NCI-H2171 treated with DMSO at 0.1 percent for 48 hours (cell line): ENCODE data around the gene ERO1A.
A peak's percentile ranks its signal among the peaks of the same experiment; 100 is the strongest.

Source experiments
- DNase-seq: peaks from one replicate; lab custom pipeline; 2025; lab: John Stamatoyannopoulos, UW

ERO1A gene

DNA sequence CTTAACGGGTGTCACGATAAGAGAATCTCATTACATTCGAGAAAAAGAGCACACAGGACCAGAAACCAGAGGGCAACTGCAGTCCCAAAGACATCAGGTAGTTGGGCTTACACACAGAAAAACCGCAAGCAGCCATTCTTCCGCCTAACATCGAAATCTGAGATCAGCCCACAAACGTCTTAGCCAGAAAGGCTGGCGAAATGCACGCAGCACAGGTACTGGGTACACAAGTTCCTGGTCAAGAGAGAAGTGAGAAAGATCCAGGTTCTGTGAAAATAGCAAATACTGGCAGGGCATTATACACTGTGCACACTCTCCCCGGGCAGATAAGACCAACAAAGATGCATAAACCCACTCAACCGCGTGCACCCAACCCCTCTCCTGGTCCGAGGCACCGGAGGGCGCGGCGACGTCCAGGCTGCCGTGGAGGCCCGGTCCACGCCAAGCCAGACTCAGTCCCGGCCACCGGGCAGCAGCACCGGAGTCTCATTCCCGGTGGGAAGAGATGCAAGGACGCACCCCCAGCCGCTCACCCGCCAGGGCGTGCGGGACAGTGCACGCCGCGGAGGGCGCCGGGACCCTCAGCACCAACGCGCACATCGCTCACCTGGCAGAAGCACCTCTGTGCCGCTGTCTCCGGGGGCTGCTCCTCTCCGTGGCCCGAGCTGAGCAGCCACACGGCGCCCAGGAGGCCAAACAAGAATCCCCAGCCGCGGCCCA lies 437 bp downstream of the ERO1A start:
- peak; percentile 65 for DNase-seq

DNA sequence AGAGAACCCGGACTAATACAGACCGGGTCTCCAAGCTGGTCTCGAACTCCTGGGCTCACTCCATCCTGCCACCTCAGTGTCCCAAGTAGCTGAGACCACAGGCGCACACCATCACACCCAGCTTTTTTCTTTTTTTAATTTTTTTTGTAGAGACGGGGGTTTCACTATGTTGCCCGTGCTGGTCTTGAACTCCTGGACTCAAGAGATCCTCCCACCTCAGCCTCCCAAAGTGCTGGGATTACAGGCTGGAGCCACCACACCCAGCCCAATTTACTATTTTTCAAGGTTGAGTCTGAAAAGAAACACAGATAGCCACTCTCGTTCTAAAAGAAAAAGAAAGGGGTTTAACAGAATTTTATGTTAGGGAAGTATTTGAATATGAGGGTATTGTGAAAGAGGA lies 1.8 kb downstream of the ERO1A start:
- DNase-seq, result no peak

DNA sequence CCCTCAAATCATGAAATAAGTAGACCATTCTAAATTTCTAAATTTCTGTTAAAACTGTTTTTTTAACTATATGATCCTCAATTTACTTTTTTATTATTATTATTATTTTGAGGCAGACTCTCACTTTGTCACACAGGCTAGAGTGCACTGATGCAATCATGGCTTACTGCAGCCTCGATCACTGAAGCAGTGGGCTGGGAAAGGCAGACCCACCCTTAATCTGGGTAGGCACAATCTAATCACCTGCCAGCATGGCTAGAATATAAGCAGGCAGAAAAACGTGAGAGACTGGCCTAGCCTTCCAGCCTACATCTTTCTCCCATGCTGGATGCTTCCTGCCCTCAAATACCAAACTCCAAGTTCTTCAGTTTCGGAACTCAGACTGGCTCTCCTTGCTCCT lies 2.3 kb downstream of the ERO1A start:
- no peak for DNase-seq

DNA sequence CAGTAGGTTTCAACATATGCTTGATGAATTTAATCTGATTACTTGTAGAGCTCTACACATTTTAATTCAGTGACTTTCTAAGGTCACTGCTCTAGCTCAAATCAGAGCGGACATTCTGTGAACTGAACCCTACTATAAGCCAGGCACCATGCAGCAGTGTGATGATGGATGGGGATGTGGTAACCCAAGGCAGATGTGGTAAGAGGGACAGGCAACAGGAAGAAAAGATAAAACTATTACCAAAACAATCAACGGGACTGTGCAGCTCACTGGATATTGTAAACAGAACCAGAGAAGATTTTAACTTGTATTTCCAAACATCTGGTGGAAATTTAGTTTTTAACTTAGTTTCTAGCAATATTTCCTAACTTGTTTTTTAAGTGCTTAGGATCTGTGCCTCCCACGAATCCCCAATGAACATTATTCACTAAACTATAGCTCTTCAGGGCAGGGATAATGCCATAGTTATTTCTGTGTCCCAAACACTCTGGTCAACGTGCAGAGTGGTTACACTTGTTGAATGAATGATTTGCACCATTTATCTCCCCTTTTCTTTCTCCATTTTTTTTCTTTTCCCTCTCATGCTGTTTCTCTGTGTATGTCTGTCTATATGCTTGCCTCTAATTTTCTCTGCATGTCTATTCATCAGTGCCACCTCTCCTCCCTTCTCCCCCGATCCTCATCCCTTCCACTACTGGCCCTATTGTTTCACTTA lies 3.0 kb downstream of the ERO1A start:
- DNase-seq, result no peak

DNA sequence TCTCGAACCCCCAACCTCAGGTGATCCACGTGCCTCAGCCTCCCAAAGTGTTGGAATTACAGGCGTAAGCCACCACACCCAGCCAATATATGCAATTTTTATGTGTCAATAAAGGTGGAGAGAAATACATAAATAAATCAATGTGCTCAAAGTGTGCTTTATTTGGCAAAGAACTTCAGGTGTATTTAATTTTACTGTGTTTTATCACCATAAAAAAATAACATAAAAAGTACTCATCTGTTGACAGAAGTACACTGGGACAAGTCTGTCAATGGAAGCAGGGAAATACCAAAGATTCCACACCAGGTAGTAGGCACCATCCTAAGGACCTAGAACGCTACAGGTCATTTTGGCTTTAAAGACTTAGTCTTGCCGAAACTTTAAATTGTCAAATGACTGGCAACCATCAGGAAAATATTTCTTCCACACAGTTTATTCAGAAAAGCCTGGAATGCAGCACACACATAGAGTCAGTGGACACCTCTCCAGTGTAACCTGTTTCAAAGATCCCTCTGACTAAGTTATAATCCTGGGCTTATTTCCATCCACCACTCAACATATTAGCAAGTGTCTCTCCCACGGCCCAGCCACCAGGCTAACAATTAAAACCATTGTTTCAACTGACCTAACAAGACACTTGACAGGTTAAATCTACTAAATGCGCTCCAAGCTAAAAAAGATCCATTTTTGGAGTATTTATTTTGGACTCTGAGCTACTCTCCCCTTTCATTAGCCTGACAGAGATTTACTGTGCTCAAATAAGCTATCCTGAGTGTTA lies 4.2 kb downstream of the ERO1A start:
- no peak for DNase-seq

DNA sequence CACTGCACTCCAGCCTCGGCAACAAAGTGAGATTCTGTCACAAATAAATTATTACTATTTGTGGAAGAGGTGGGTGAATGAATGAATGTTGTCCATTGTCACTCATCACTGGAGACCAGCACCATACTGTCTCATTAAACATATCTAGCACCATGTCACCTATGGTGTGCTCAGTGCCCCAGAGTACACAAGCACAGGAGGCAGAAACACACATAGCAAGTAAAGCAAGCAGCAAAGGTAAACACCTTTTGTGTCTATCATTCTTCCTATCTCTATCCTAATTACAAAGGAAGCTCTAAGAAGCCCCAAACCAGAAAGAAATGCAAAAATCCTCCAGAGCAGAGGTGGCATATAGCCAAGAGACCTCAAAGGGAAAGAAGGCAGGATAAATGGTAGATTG lies 9.2 kb downstream of the ERO1A start:
- no peak for DNase-seq

DNA sequence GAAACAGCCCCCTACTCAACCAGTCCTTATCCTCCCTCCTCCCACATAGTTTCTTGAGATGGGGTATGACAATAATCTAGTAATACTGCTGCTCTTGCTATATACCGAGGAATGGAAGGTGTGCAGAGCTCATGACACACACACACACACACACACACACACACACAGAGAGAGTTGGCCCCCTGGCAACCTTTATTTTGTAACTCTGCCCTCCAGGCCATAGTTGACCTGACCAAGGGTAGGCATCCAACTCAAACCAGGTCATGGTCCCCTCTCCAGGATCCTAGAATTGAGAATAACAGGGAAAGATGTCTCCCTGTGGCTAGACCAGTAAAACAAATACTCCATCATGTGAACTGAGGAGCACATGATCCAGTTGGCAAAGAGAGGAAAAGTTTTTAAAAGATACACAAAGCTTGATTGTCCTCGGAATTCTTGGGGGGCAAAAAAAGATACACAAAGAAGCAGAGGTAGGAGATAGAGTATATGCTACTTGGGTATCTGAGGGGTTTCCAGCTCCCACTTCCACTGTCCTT lies 11.3 kb downstream of the ERO1A start:
- DNase-seq, result no peak

DNA sequence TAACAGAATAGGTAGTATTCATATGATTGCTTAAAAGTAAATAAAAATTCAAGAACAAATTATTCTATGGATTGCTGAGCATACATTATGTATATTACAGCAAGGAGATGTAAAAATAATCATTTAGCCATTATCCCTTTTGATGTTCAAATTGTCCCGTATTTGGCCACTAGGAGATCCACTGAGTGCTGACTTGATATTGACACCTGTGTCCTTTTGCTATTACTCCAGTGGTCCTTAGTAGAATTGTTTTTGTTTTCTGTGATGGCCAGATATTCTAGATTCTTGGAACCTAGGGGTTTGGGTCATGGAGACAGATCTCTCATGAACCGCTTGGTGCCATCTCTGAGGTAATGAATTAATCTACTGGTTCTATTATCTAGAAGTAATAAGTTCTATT lies 16.8 kb downstream of the ERO1A start:
- DNase-seq, result no peak

DNA sequence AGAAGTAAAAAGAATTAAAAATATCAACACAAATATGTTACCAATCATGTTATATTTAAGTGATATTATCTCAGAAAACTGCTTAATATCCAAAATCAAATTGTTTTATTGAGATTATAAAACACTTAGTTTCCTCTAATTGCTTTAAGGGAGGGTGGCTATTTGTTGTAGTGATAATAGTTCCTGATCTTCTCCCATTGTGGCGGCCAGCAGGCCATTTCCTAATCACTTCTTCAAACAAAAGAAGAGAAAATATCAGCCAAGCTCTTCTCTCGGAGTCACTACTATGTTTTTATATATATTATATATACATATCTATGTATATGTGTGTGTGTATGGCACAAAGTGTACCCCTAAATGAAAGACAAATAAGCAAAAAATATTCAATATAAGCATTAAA lies 31.5 kb downstream of the ERO1A start:
- no peak for DNase-seq

DNA sequence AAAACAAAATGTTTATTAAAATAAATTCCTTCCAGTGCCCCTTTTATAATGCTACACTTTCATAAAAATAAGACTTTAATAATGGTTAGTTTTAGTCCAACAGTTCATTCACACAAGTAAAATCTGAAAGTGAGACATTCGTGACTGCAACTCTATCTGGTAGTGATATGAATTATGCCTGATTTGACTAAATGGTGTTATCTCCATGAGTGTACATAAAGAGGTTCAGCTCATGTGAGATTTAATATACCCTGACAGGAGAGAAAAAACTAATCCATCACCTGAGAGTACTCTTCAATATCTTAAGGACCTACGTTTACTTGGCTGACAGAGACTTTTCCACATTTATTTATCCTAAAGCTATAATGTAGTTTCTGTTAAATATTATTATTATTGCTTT lies 34.0 kb downstream of the ERO1A start:
- no peak for DNase-seq

DNA sequence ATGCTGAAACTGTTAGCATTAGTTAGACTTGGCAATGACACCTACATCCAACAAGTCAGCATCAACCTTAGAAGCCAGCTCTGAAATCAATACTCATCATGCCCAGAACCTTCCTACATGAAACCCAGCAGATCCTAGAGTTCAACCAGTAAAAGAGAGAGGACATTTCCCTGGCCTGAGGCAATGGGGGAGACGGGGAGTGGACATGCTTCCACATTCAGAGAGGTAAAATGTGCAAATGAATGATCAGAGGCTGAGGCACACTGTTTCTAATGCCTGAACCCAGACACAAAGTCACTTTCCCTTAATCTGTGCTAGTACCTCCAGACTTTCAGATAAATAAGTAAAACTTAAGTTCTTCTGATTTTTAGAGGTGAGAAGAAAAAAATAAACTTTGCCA lies 34.5 kb downstream of the ERO1A start:
- no peak for DNase-seq

DNA sequence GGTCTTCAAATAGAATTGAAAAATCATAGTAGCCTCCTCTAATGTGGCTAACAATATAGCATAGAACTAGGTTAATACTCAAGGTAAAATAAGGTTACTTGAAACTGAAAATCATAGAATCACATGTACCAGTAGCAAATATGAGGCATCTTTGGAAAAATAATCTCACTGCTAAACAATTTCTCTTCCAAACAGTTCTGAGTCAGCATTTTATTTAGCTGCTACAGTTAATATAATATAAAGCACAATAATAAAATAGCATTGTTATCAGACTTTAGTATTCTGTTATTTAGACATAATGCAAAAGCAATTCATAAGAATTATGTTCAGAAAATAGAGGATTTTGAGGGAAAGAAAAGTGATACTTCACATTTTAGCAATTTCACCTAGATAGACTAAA lies 35.0 kb downstream of the ERO1A start:
- no peak for DNase-seq

DNA sequence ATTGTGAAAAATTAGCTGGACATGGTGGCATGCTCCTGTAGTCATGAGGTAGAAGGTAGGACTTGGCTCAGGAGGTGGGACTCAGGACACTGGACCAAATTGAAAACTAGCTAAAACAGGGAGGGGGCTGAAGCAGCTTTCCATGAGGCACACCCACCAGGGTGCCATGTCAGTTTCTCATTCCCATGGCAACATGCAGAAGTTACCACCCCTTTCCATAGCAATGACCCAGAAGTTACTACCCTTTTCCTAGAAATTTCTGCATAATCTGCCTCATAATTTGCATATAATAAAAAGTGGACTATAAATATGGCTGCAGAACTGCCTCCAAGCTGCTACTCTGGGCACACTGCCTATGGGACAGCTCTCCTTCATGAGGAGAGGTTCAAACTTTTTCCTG lies 38.5 kb downstream of the ERO1A start:
- no peak for DNase-seq

DNA sequence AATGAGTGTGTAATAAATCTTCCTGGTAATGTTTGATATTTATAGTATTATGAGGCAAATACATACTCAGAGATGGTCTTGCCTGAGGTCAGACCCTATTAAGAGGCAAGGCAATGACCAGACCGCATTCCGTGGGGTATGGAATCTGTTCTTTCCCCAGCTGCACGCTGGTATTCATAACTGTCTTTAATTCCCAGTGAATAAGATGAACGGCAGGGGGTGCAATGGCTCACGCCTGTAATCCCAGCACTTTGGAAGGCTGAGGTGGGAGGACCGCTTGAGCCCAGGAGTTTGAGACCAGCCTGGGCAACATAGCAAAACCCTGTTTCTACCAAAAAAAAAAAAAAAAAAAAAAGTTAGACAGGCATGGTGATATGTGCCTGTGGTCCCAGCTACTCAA lies 44.6 kb downstream of the ERO1A start:
- DNase-seq, result no peak

DNA sequence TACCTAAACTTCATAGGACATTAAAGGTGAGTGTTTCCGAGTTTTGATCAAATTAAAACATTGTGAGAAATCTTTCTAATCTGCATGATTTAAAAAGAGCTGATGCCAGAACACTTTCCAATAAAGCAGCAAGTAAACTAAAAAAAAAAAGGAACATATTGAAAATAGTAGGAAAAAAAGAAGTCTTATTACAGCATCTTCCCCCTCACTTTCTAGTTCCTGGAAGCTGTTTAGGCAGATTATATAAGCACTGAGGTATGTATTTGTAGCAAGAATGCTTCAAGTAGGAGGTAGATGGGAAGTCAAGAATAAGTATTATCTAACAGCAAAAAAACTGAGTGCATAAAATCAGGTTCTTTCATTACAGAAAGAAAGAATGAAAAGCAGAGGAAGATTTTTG lies 45.8 kb downstream of the ERO1A start:
- no peak for DNase-seq

DNA sequence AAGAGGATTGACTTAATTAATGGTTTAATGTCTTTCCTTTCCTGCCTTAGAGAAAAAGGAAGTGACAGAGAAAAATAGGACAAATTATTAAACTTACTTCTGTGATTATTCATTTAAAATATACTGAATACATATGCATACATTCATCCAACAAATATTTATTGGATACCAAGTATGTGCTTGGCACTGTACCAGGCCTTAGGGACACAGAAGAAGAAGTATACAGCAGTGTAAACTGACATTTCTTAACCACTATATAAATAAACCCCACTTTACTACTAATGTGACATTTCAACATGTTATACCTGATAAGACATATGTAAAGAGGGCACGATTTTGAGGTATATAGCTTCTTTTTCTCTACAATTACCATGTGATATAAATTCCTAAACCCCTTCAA lies 53.6 kb downstream of the ERO1A start:
- DNase-seq, result no peak

DNA sequence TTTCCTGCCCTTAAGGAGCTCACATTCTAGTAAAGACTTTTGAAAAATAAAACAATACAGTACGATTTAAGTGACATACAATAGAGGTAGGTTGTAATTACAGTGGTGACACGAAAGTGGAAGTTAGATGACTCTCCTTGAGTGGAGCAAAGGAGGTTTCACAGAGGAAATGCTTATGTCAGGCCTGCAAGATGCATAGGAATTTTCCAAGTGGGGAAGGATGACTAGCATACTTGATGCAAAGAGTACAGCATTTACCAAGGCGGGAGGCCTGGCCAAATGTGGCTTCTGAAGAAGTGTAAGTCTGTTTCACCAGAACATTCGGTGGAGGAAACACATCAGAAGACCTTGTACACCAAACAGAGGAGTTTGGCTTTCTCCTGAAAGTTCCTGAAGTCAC lies 55.2 kb downstream of the ERO1A start:
- DNase-seq, result no peak

DNA sequence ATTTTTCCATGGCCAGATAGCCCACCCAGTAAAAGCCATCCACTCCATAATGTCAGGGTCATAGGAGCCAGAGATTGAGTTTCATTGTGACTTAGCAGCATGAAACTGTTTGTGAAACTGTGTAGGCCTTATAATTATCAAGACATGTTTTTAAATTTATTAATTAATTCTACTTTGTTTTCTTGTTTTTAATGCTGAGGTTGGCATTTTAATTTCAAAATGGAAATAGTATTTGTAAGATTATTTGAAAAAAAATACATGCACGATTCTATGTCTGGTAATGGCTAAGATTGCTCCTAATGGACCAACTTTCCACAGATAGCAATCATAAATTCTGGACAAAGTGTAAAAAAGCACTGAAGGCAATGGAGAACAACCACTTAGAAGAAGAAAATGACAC lies 75.7 kb downstream of the ERO1A start:
- no peak for DNase-seq

DNA sequence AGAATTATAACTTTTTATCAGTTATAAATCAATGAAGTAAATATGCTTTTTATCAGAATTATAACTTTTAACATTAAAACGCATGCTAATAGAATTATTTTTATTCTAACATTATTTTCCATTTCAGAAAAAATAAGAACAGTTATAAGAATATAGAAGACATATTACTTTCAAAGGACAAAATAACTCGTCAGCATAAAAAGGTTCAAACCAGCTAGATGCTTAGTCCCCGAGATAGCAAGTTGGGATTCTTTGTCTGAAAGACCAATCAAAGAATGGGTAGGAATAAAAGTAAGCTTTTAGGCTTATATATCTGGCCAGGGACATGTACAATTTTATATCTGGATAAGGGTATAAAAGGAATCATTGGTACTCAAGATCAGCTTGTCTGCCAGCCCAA lies 76.8 kb downstream of the ERO1A start:
- DNase-seq, result no peak

DNA sequence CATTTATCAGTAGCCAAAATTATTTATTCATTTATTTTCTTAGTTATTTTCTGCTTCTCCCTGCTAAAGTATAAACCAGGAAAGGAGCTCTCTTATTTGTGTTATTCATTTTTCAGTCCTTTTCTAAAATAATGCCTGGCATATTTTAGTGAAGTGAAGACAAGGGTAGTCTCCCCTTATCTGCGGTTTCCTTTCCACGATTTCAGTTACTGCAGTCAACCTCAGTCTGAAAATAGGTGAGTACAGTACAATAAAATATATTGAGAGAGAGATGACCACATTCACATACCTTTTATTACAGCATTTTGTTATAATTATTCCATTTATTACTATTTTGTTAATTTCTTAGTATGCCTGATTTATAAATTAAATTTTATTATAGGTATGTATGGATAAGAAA lies 85.2 kb downstream of the ERO1A start:
- DNase-seq, result no peak

DNA sequence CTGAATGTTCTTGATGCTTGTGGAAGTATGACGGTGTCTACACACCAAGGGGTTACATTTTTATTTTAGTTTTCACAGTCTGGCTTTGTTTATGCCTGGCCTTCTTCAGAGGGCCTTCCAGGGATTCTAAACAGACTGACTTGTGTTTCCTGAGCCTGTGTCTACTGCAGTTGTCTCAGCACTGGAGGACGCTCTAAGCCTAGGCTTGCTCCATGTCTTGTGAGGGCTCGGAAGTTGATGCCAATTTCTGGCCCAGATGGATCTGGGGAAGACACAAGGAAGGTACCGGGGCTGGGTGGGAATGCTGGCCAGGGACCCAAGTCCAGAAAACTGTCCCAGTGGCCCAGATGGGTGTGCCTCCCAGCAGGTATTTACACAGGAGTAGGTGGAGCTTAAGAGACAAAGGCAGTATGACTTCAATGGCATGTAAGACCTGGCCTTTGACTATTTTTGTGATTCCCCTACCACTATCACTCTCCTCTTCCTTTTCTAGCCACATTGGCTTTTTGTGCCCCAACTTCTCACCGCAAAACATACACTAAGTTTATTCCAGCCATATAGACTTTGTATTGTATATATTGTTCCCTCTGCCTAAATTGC lies 85.8 kb downstream of the ERO1A start:
- DNase-seq, result no peak

DNA sequence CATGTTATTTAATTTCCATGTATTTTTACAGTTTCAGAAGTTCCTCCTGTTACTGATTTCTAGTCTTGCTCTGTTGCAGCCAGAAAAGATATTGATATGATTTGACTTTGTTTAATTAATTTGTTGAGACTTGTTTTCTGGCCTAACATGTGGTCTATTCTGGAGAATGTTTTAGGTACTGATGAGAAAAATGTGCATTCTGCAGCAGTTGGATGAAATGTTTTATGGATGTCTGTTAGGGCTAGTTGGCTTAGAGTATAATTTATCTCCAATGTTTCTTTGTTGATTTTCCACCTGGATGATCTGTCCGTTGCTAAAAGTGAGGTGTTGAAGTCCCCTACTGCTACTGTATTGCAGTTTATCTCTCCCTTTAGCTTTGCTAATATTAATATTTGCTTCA lies 88.3 kb downstream of the ERO1A start:
- DNase-seq, result peak; percentile 31

DNA sequence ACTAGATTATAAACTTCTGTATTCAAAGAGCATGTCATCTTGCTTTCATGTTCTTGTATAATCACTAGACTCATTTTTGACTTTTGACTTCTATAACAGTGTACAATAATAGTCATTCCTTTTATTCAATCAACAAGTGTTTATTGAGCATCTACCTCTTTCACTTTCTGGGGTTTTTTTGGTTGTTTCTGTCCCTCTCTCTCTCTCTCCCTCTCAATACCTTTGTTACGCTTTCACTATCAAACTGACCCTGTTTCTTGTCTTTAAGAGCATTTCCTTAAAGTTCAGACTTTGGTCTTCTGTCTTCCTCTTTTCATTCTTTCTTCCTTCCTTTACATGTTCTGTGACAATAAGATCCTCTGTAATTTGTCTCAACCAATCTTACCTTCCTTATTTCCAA lies 93.2 kb downstream of the ERO1A start:
- no peak for DNase-seq
